T-helper 2 cell treated with Interferon-gamma antibody and Interleukin-4, amounts not matched to agents 5 μg/mL and 100 μg/mL, for 36 hours (primary cell): ENCODE results near the gene MYO3B.
A peak's percentile ranks its signal among the peaks of the same experiment; 100 is the strongest.
"Not testable (repeated sequence)": the region's sequence is repeated elsewhere in the genome, so short reads cannot be mapped to it uniquely, and the experiment has no call there.

Source experiments
- DNase-seq: peaks from one replicate; pipeline ENCODE4 v3.0.0; 2021; ENCODE audit warnings: low spot score
- H3K27ac Mint-ChIP-seq: one replicate; pipeline ENCODE4 v1.8.0; 2021; ENCODE audit warnings: mild to moderate bottlenecking, mixed read lengths
- H3K27me3 Mint-ChIP-seq: one replicate; pipeline ENCODE4 v1.8.0; 2021; ENCODE audit warnings: low read depth, mixed read lengths
- H3K36me3 Mint-ChIP-seq: one replicate; pipeline ENCODE4 v1.8.0; 2021; ENCODE audit warnings: low read depth, mixed read lengths
- H3K4me1 Mint-ChIP-seq: one replicate; pipeline ENCODE4 v1.8.0; 2021; ENCODE audit warnings: low read depth, mixed read lengths
- H3K4me3 Mint-ChIP-seq: one replicate; pipeline ENCODE4 v1.8.0; 2022; ENCODE audit warnings: mild to moderate bottlenecking, moderate library complexity, mixed read lengths
- H3K9me3 Mint-ChIP-seq: one replicate; pipeline ENCODE4 v1.8.0; 2021; ENCODE audit warnings: mixed read lengths

Gene MYO3B

GRCh38 chr2:170408461-170409163 is 230.7 kb downstream of the MYO3B start:
- peaks cover 21% of the 10 kb centered on the region for H3K4me1 Mint-ChIP-seq
- H3K27ac Mint-ChIP-seq: no peak overlapping the region
- no peaks in the 10 kb centered on the region for H3K9me3 Mint-ChIP-seq
- H3K36me3 Mint-ChIP-seq: peaks cover 2% of the 10 kb centered on the region
- peak overlapping the region; percentile 69 for H3K4me3 Mint-ChIP-seq
- H3K27me3 Mint-ChIP-seq: peaks cover 2% of the 10 kb centered on the region
- DNase-seq: no peak

GRCh38 chr2:170409164-170409535 is 231.2 kb downstream of the MYO3B start:
- Mint-ChIP-seq H3K27me3 (peaks cover 2% of the 10 kb centered on the region), H3K27ac (no peak overlapping the region), H3K36me3 (peaks cover 2% of the 10 kb centered on the region), H3K9me3 (no peaks in the 10 kb centered on the region), H3K4me3 (peak overlapping the region; percentile 69), H3K4me1 (peaks cover 18% of the 10 kb centered on the region)
- DNase-seq: peak; percentile 62

GRCh38 chr2:170411660-170412059 is 233.7 kb downstream of the MYO3B start:
- H3K9me3 Mint-ChIP-seq: no peaks in the 10 kb centered on the region
- DNase-seq: no peak
- H3K4me3 Mint-ChIP-seq: no peak overlapping the region
- no peak overlapping the region for H3K27ac Mint-ChIP-seq
- peaks cover 12% of the 10 kb centered on the region for H3K4me1 Mint-ChIP-seq
- H3K27me3 Mint-ChIP-seq: peaks cover 2% of the 10 kb centered on the region
- peaks cover 3% of the 10 kb centered on the region for H3K36me3 Mint-ChIP-seq

- no peaks in the 10 kb centered on the region for H3K27me3 Mint-ChIP-seq
- H3K4me3 Mint-ChIP-seq: no peak overlapping the region
- H3K36me3 Mint-ChIP-seq: no peaks in the 10 kb centered on the region
- no peak for DNase-seq
- H3K27ac Mint-ChIP-seq: no peak overlapping the region
- H3K9me3 Mint-ChIP-seq: no peaks in the 10 kb centered on the region
- no peaks in the 10 kb centered on the region for H3K4me1 Mint-ChIP-seq
Measured at GRCh38 chr2:170420961-170421687, 243.2 kb downstream of the MYO3B start.

GRCh38 chr2:170423919-170424318 is 246.0 kb downstream of the MYO3B start:
- no peak overlapping the region for H3K27ac Mint-ChIP-seq
- H3K4me3 Mint-ChIP-seq: no peak overlapping the region
- peaks cover 3% of the 10 kb centered on the region for H3K27me3 Mint-ChIP-seq
- no peaks in the 10 kb centered on the region for H3K4me1 Mint-ChIP-seq
- no peaks in the 10 kb centered on the region for H3K36me3 Mint-ChIP-seq
- no peaks in the 10 kb centered on the region for H3K9me3 Mint-ChIP-seq
- DNase-seq: no peak

GRCh38 chr2:170425281-170425751 is 247.4 kb downstream of the MYO3B start:
- Mint-ChIP-seq H3K36me3 (no peaks in the 10 kb centered on the region), H3K27me3 (peaks cover 4% of the 10 kb centered on the region), H3K9me3 (no peaks in the 10 kb centered on the region), H3K4me1 (peaks cover 2% of the 10 kb centered on the region), H3K4me3 (no peak overlapping the region), H3K27ac (no peak overlapping the region)
- DNase-seq: no peak

- no peaks in the 10 kb centered on the region for H3K36me3 Mint-ChIP-seq
- no peak overlapping the region for H3K27ac Mint-ChIP-seq
- H3K4me3 Mint-ChIP-seq: no peak overlapping the region
- H3K27me3 Mint-ChIP-seq: peaks cover 8% of the 10 kb centered on the region
- no peak for DNase-seq
- peaks cover 2% of the 10 kb centered on the region for H3K4me1 Mint-ChIP-seq
- no peaks in the 10 kb centered on the region for H3K9me3 Mint-ChIP-seq
Measured at GRCh38 chr2:170428868-170429267, 250.9 kb downstream of the MYO3B start.

- H3K27me3 Mint-ChIP-seq: peaks cover 17% of the 10 kb centered on the region
- H3K4me3 Mint-ChIP-seq: no peak overlapping the region
- no peak for DNase-seq
Measured at GRCh38 chr2:170432823-170433222, 254.9 kb downstream of the MYO3B start.

GRCh38 chr2:170433448-170433847 is 255.5 kb downstream of the MYO3B start:
- Mint-ChIP-seq H3K27ac (no peak overlapping the region), H3K9me3 (no peaks in the 10 kb centered on the region), H3K4me1 (peaks cover 21% of the 10 kb centered on the region), H3K4me3 (no peak overlapping the region), H3K27me3 (peaks cover 17% of the 10 kb centered on the region), H3K36me3 (no peaks in the 10 kb centered on the region)
- no peak for DNase-seq

More at GRCh38 chr2:170432823-170433222, 254.9 kb downstream of the MYO3B start:
- Mint-ChIP-seq H3K36me3 (no peaks in the 10 kb centered on the region), H3K9me3 (no peaks in the 10 kb centered on the region), H3K27ac (no peak overlapping the region), H3K4me1 (peaks cover 21% of the 10 kb centered on the region)

- not testable (repeated sequence) for H3K36me3 Mint-ChIP-seq, H3K4me3 Mint-ChIP-seq, H3K27ac Mint-ChIP-seq, DNase-seq, H3K9me3 Mint-ChIP-seq
- H3K4me1 Mint-ChIP-seq: peaks cover 21% of the 10 kb centered on the region
- peaks cover 15% of the 10 kb centered on the region for H3K27me3 Mint-ChIP-seq
Measured at GRCh38 chr2:170434396-170434795, 256.4 kb downstream of the MYO3B start.

GRCh38 chr2:170434900-170435621 is 257.1 kb downstream of the MYO3B start:
- no peaks in the 10 kb centered on the region for H3K36me3 Mint-ChIP-seq
- DNase-seq: peak; percentile 14
- no peaks in the 10 kb centered on the region for H3K9me3 Mint-ChIP-seq
- peaks cover 15% of the 10 kb centered on the region for H3K27me3 Mint-ChIP-seq
- H3K4me1 Mint-ChIP-seq: peaks cover 19% of the 10 kb centered on the region
- no peak overlapping the region for H3K27ac Mint-ChIP-seq
- H3K4me3 Mint-ChIP-seq: peak overlapping the region; percentile 63

GRCh38 chr2:170436077-170436943 is 258.4 kb downstream of the MYO3B start:
- Mint-ChIP-seq H3K27me3 (peaks cover 13% of the 10 kb centered on the region), H3K27ac (no peak overlapping the region), H3K4me3 (no peak overlapping the region), H3K36me3 (no peaks in the 10 kb centered on the region), H3K9me3 (no peaks in the 10 kb centered on the region), H3K4me1 (peaks cover 19% of the 10 kb centered on the region)
- no peak for DNase-seq

GRCh38 chr2:170446078-170446477 is 268.1 kb downstream of the MYO3B start:
- H3K27ac Mint-ChIP-seq: no peak overlapping the region
- no peaks in the 10 kb centered on the region for H3K27me3 Mint-ChIP-seq
- no peak overlapping the region for H3K4me3 Mint-ChIP-seq
- H3K9me3 Mint-ChIP-seq: peaks cover 10% of the 10 kb centered on the region
- peaks cover 15% of the 10 kb centered on the region for H3K36me3 Mint-ChIP-seq
- H3K4me1 Mint-ChIP-seq: no peaks in the 10 kb centered on the region
- DNase-seq: no peak
